GM19025 (cell line): Measurements from ENCODE around the gene PLCL2.

Experiments used
- ATAC-seq: cut with Tn5 transposase; IDR thresholded peaks from one replicate; pipeline ENCODE4 v1.9.1; 2021; ENCODE audit warnings: mild to moderate bottlenecking, low read depth, moderate library complexity; ENCODE audit not compliant: unreplicated experiment

PLCL2 gene

DNA sequence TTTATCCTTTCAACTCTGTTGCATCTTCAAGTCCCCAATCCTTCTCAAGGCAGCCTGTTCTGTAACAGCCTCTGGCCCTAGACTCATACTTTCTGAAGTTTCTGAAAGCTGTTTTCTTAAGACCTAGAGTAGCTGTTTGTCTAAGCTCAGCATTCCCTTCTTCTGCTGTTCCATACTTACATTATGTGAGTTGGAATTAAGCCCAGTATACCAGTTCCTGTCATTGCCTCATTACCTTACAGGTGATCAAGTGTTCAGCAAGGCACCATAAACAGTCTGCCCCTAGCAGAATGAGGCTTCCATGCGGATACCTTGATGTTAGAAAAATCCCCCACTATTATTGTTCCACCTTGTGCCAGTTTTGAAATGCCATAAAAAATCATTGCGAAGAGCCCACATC is 180.6 kb downstream of the PLCL2 start:
- no peak for ATAC-seq

DNA sequence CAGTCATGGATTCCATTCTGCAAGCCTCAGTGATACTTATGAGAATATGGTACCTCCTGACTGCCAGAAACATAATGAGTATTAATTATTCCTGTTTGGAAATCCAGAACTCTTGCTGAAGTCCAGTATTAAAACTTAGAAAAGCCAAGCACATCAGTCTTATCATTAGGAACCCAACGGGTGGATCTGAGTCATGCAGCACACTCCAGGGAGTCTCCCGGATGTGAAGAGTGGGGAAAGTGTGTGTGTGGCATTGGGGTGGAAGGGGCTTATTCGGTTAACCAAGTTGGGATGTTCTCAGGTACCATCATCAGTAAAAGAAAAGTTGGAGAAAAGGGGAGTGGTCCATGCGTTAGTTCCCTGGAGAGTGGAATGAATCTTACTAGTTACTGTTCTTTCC is 181.1 kb downstream of the PLCL2 start:
- ATAC-seq = no peak

DNA sequence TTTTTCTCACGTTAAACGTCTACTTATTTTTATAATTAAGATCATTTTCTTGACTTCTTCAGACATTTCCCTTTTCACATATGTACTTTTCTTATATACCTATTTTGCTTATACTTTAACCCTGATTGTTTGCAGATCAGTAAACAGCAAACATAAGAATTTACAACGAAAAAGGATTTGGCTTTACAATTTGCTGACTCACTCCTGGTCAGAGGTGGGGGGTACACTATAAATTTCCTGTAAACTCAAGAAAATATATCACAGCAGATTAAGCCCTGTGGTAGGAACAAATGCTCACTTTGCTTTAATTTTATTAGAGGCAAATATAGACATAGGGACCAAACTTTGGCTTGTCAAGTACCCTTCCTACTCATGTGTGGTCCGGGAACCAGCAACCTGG is 185.0 kb downstream of the PLCL2 start:
- no peak for ATAC-seq

- ATAC-seq = no peak
These were observed 185.6 kb downstream of the PLCL2 start for GRCh38 chr3:17070161-17070959.

GRCh38 chr3:17074559-17074958 is 189.8 kb downstream of the PLCL2 start:
- ATAC-seq = no peak

GRCh38 chr3:17075358-17075757 is 190.6 kb downstream of the PLCL2 start:
- no peak for ATAC-seq

DNA sequence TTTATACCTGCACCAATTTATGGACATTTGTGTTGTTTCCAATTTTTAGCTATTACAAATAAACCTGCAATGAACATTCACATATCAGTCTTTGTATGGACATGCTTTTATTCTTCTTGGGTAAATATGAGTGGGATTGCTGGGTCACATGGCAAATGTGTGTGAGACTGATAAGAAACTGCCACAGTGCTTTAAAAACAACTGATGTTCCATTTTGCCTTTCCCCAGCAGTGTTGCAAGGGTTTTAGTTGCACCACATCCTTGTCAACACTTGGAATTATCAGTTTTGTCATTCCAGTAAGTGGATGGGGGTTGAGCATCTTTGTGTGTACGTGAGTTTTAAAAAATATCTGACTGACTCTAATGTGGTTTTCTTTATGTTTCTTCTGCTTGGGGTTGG is 191.2 kb downstream of the PLCL2 start:
- no peak for ATAC-seq

- ATAC-seq = no peak
These were observed 192.3 kb downstream of the PLCL2 start for GRCh38 chr3:17076940-17077605.

DNA sequence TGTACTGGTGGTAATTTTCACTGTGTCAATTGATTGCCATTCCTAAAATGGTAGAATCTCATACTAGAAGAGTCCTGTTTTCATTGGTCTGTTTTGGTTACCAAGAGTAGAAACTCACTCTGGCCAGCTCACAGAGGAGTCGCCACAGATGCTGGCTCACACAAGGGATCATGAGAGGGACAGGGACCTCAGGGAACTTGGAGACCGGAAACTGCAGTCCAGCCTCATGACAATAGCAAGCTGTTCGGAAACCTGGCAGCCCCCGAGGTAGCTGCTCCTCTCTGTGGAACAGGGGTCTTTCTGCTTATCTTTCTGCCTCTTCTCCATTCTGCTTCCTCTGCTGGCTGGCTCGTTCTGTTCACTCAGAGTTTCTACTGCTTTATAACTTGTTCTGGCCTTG is 192.9 kb downstream of the PLCL2 start:
- ATAC-seq = no peak

GRCh38 chr3:17078926-17079465 is 194.2 kb downstream of the PLCL2 start:
- ATAC-seq = no peak

DNA sequence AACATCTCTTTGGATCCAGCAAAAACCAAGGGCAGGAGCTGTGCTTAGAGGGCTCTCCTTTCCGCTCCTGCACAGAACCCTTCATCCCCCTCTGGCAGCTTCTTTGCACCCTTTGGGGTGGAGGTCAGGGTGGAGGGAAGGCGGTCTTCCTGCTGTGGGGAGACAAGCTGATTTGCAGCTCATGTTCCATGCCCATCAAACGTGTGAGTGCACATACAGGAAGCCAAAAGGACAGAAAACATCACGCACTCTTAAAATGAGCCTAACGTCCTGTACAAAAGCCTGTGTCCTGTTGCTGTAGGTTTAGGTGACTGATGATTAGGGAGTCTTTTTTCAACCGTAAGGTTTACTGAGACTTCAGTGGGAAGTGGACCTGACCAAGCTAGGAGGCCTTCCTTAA is 195.2 kb downstream of the PLCL2 start:
- no peak for ATAC-seq

GRCh38 chr3:17081520-17081919 is 196.8 kb downstream of the PLCL2 start:
- ATAC-seq = no peak

DNA sequence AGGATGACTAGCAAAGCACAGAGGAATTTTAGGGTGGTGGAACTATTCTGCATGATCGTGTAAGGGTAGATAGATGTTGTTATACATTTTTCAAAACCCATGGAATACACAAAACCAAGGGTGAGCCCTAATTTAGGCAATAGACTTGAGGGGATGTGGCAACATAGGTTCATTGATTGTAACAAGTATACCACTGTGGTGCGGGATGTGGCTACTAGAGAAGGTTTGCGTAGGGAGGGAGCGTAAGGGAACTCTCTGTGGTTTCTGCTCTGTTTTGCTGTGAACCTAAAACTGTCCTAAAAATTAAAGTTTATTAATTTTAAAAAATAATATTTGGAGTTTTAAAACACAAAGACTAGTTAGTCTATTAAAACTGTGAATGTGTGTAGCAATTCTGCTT is 202.8 kb downstream of the PLCL2 start:
- ATAC-seq = no peak

GRCh38 chr3:17088017-17088416 is 203.3 kb downstream of the PLCL2 start:
- ATAC-seq = no peak

- ATAC-seq = no peak
These were observed 204.0 kb downstream of the PLCL2 start for GRCh38 chr3:17088602-17089313.

DNA sequence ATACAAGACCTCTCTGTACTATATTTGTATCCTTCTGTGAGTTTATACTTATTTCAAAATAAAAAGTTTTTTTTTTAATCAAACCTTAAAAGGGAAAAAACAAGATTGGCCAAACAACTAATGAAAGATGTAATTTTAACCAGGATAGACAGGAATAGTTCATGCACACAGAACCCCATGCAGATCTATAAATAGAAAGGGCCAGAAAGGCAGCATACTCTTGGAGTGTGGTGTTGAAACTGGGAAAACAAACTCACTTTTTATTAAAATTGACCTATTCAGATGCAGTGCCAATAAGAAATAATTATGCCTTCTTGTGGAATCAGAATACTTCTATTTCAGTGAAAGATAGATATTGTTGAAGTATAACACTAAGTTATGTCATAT is 204.6 kb downstream of the PLCL2 start:
- ATAC-seq = no peak

DNA sequence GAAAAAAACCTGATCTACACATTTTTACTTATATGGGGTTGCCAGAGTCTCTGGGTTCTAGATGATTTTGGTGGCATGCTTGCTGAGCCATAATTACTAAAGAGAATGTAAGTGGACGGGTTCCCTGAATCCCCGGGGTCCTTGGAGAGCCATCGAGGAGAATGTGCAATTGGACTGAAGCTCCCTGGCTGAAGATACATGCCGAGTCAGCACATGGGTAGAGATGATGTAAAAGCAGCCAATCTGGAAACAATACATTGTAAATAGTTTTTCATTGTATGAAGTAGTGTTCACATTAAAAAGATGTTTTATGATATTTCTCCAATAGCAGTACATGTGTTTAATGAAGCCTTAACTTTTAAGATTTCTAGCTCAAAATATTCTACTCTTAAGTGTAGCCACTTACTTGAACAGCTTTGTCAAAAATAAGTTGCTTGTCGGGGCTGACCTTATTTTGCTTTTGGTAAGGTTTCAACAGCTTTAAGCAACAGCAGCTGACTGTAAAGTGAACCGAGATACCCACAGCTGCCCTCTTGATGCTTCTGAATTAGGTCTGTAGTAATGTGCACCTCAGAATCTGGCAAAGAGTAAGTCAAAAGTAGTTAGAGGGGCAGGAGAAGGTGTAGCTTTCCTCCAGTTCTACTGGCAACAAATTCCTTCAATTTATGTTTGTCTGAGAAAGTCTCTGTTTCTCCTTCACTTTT is 205.7 kb downstream of the PLCL2 start:
- no peak for ATAC-seq

- ATAC-seq = no peak
These were observed 207.3 kb downstream of the PLCL2 start for GRCh38 chr3:17091910-17092582.

- no peak for ATAC-seq
These were observed 207.8 kb downstream of the PLCL2 start for GRCh38 chr3:17092583-17092933.

GRCh38 chr3:17094551-17094950 is 209.8 kb downstream of the PLCL2 start:
- no peak for ATAC-seq
